GM21576 (cell line): ENCODE results near the gene PIM2.
A peak's percentile ranks its signal among the peaks of the same experiment; 100 is the strongest.

Experiments used
- ATAC-seq: cut with Tn5 transposase; IDR thresholded peaks from one replicate; pipeline ENCODE4 v1.9.1; 2021; ENCODE audit warnings: mild to moderate bottlenecking, moderate library complexity; ENCODE audit not compliant: unreplicated experiment

The PIM2 gene

DNA sequence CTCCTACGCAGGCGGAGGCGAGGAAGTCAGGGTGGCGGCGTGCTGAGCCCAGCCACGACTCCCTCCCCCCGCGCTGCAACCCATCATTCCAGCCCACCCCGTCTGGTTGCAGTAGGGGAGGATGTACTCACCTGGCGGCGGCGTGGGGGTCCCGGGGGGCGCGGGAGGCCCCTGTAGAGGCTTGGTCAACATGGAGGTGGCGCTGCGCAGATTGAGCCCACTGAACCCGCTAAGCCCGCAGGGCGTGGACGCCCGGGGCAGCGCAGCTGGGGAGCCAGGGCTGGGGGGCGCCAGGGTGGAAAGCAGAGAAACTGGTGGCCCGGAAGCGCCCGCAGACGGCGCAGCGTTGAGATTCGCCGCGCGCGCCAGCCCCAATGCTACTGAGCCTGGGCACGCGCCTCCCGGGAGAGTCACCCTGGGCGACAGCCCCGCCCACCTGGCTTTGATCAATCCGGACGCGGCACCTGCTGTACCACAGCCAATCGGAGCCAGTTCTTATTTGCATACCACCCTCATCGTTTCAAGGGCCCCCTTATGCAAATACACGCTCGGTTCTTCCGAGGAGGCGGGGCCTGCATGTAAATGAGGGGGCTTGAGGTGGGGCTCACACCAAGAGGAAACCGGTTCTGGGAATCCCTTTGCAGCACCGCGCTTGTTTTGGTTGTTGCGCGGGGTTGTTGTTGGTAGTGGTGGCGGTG, at the start of gene PIM2:
Gene PIM2, minus strand, starts transcription at position 382 of the 698 bp plus-strand sequence. Its CDS starts 190 bp downstream, at position 192.
- ATAC-seq, result peak; percentile 62

- no peak for ATAC-seq
Measured at GRCh38 chrX:48968377-48968776, 49.6 kb upstream of the PIM2 start.

DNA sequence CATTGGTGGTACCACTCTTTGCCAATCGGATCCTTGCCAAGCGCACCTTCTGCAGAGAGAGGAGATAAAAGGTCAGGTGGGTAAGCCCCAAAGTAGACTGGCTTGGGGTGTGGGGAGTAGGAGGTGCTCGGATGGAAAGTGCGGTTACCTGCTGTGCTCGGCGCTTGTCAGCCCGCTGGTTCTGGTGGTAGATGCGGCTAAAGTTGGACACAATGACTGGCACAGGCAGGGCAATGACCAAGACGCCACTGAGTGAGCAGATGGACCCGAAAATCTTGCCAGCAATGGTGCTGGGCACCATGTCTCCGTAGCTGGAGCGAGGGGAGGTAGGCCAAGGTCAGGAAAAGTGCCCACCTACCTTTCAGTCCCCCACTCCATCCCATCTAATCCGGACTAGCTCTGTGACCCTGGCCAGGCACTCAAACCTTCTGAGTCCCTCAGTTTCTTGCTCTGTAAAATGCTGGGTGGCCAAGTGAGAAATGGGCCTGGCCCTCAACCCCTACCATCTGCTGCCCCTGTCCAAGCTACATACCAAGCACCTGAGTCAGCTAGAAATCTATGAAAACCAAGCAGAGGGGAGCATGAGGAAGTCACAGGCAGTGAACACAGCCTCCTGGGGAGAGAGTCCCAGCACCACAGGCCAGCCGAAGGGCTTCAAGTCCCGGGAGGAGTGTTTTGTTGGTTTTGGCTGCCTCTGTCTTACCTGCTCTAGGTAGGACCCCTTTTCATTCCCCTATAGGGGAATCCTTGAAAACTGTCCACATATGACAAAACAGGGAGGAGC, 48.2 kb upstream of the PIM2 start:
- no peak for ATAC-seq

GRCh38 chrX:48965959-48966358, 47.1 kb upstream of the PIM2 start:
- no peak for ATAC-seq

DNA sequence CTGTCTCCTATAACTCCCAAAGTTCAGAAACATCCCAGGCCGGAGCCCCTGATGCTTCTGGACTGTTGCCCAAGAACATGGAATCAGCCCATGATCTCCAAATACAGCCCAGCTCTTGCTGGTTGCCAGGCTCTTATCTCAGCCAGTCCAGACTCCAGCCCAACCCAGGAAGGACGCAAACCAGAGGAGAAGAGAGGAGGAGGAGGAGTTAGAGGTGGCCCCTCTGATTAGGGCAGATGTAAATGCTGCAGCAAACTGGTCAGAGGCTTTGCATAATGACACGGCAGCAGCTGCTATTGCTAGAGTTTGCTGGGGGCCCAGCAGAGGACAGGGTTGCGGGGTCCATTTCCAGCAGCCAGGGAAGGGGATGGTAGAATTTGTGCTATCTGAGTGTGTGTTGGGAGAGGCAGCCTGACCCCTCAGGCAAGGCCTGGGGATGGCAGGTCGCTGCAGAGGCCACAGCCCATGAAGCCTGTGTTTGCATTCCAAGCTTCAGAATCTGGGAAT, 42.8 kb upstream of the PIM2 start:
- no peak for ATAC-seq

DNA sequence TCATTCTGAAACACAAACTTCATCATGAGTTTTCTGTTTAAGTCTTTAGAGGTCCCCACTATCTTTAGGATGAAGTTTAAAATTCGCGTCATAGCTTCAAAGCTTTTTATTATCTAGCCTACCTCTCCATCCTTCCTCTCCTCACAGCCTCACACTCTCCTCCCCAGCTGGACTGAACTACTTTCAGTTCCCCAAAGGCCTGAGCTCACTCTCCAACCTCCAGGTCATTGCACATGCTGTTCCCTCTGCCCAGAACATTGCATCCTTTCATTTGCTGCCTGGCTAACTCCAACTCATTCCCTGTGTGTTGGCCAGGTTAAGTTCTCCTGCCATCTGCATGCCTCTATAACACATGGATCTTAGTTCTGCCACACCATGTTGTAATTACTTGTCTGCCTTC, 41.5 kb upstream of the PIM2 start:
- ATAC-seq, result no peak

GRCh38 chrX:48958635-48959094, 39.8 kb upstream of the PIM2 start:
- no peak for ATAC-seq

DNA sequence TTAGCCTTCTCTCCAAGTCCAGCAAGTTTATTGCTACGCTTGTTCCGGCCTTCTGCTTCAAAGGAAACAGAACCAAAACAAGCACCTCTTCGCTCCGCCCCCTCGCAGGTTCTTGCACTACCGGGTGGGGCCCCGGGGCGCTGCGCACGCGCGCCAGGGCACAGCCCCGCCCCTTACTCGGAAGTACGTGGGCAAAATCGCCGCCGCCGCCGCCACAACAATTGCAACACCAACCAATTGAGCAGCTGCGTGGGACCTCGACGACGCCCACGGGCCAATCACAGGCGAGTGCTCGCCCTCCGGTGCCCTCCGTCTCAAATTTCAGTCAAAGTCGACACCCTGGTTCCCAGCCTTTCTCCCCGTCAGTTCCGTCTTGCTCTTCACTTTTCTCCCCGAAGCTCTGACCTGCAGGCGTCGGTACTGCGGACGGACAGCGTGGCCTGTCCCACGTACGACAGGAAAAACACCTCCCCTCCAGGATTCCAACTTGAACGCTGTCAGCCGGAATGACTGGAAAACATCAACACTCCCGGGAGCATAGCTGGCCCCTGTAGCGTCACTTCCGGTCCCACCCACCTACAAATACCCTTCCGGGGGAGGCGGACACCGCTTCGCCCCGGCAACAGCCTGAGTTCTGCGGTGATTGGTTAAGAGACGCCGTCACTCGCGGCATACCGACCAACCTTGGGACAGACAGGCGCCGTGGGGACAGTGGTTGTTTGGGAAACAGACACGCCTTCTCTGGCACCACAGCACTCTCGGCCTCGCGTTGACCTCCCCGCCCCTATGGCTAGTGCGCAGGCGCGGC, 39.2 kb upstream of the PIM2 start:
- peak; percentile 83 for ATAC-seq

- peak; percentile 28 for ATAC-seq
Measured at GRCh38 chrX:48957477-48957826, 38.6 kb upstream of the PIM2 start, which contains the start of gene OTUD5. Gene OTUD5, minus strand, starts transcription at chrX:48957607. Its CDS starts 37 bp downstream, at chrX:48957570.

- ATAC-seq, result no peak
Measured at GRCh38 chrX:48956728-48957414, 38.0 kb upstream of the PIM2 start.

DNA sequence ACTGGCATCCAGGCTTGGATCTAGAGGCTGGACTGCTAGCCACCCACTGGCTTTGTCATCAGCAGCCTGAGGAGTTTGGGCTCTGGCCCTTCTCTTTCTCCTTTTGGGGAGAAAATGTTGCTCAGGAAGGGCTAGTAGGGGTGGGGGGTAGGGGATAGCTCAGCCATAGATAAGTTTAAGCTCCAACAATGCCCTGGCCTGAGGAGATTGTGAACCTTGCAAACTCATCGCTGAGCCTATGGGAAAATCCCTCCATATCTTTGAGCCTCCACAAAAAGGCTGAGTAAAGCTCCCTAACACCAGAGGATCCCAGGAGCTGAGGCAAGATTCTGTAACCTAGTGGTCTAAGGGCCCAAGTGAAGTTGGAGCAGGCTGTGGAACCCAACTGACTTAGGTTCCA, 29.8 kb upstream of the PIM2 start:
- no peak for ATAC-seq

GRCh38 chrX:48945517-48946348, 26.9 kb upstream of the PIM2 start:
- peak; percentile 56 for ATAC-seq

GRCh38 chrX:48942895-48943294, 24.1 kb upstream of the PIM2 start:
- ATAC-seq, result no peak

DNA sequence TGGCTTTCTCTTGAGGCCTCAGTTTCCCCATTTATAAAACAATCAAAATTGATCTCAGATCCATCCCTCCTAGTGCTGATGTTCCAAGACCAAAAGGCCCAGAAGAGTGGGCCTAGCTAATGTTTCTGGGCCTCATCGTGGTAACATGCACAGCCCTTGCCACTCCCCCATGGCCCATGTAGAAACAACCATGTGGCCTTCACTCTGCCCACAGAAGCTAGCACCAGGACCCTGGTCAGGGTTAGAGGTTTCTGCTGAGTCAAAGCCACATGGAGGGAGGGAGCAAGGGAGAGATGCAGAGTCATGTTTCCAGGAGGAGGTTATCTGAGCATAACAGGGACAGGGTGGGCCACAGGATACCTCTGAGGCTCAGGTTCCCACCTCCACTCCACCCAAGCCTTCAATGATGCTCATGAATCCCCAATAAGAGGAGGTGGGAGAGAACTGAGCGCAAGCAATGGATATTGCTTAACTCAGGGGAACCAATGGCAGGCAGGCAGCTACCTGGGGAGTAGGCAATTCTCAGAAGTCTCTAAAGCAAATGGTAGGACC, 21.7 kb upstream of the PIM2 start:
- ATAC-seq, result no peak

DNA sequence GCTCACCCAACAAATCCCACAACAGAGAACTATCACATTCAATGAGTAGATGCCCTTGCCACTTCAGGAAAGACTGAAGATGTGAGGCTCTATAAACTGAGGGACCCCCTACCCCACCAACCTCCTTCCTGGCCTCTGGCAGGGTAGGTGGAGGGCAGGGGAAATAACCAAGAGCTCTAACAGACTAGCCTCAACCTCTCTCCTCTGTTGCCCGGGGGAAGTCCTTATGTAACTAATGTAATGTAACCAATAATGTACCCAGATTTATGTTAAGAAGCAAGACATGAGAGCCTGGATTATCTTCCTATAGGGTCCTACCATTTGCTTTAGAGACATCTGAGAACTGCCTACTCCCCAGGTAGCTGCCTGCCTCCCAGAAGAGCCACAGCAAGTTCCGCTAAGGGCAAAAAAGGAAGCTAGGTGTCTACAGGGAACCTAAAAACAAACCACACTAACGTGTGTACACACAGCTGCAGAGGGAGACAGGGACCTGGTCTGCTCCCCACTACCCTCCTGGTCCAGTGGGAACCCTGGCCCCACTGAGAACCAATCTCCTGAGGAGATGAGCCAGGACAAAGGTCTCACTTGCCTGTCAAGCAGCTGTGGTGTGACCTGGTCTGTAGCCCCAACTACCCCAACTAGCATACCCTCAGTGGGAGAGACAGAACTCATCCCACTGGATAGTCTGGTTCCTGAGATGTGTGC, 20.9 kb upstream of the PIM2 start:
- no peak for ATAC-seq

- peak; percentile 54 for ATAC-seq
Measured at GRCh38 chrX:48938721-48939425, 20.0 kb upstream of the PIM2 start.

- ATAC-seq, result peak; percentile 57
Measured at GRCh38 chrX:48937054-48937907, 18.5 kb upstream of the PIM2 start.
